MM.1S (cell line): Measurements from ENCODE around the gene BCL2A1.

ENCODE experiments used
- CTCF ChIP-seq: fragments of 300-600 bp; sonication (generic); IDR thresholded peaks from 2 replicates; pipeline ENCODE4 v1.5.1; 2016; ENCODE audit warnings: antibody characterized with exemption, low read length, mixed read lengths
- EZH2 ChIP-seq: fragments of 300-600 bp; sonication (generic); optimal IDR thresholded peaks from 2 replicates; pipeline ENCODE3; 2017; ENCODE audit warnings: low read depth, mild to moderate bottlenecking, antibody characterized with exemption, low read length, mixed read lengths
- EZH2phosphoT487 ChIP-seq: fragments of 300-600 bp; sonication (generic); IDR thresholded peaks from 2 replicates; pipeline ENCODE4 v1.6.1; 2018; ENCODE audit warnings: antibody characterized with exemption, low read length

- TF ChIP-seq EZH2 = no peak
- TF ChIP-seq CTCF = no peak
- no peak for TF ChIP-seq EZH2phosphoT487
Observed at GRCh38 chr15:79956354-79956939, 14.5 kb downstream of the BCL2A1 start.
